Left lung (tissue), 10 donors: ENCODE results near the gene GOLIM4. TPM values are rescaled to one million over a fixed set of nuclear protein-coding genes. Genes with fewer than 3 reads are reported as not detected.
"Not testable (repeated sequence)": the region's sequence is repeated elsewhere in the genome, so short reads cannot be mapped to it uniquely, and the experiment has no call there.

ENCODE experiments used
- ATAC-seq: fragments of 200-7000 bp; cut with Tn5 transposase; one replicate; pipeline ENCODE4 v1.9.1; 2020; ENCODE audit warnings: moderate library complexity
- DNase-seq, 4 donors: peaks; one replicate each; pipeline ENCODE4 v3.0.0-alpha.2; 2013 to 2020
- H3K27ac ChIP-seq, 2 donors: fragments of 200-600 bp; sonication (generic) in 1 of 2; one replicate each; pipeline versions ENCODE4 v1.5.0 to v1.8.0; 2020 to 2021
- H3K27me3 ChIP-seq, 2 donors: fragments of 200-600 bp; sonication (generic) in 1 of 2; one replicate each; pipeline versions ENCODE4 v1.5.0 to v1.8.0; 2020 to 2021
- H3K36me3 ChIP-seq, 2 donors: fragments of 200-600 bp; sonication (generic) in 1 of 2; one replicate each; pipeline versions ENCODE4 v1.5.0 to v1.8.0; 2020 to 2021
- H3K4me1 ChIP-seq, 2 donors: fragments of 200-600 bp; one replicate each; pipeline ENCODE4 v1.8.0; 2021
- H3K4me3 ChIP-seq, 2 donors: fragments of 200-600 bp; sonication (generic) in 1 of 2; one replicate each; pipeline versions ENCODE4 v1.5.0 to v1.8.0; 2020 to 2021; ENCODE audit warnings: mild to moderate bottlenecking in 1 of 2
- H3K9me3 ChIP-seq, 2 donors: fragments of 200-600 bp; sonication (generic) in 1 of 2; one replicate each; pipeline versions ENCODE4 v1.5.0 to v1.8.0; 2020 to 2021
- CTCF ChIP-seq, 2 donors: fragments of 200-600 bp; sonication (generic) in 1 of 2; IDR thresholded peaks; one replicate each; pipeline versions ENCODE4 v1.5.0 to v1.8.0; 2021; ENCODE audit warnings: antibody characterized with exemption in 2 of 2
- intact Hi-C, 2 donors: fragments of 100-400 bp; cut with DNase I; formaldehyde crosslinking; loops; one replicate each; pipeline versions ENCODE4 v1.11.2 to v1.14.2; 2022
- polyA plus RNA-seq, 6 donors: library from polyadenylated mRNA; unstranded; fragments of 120-200 nt; gene quantifications; one replicate each; pipeline ENCODE4 v1.2.1, GENCODE V29; 2013; ENCODE audit not compliant: insufficient read length in 6 of 6
- total RNA-seq, 2 donors: library from RNA; stranded (reverse); fragmentation: NEBNext Ultra II Directional; extraction: Animal tissue kit (Norgen Biotek cat#: 25700); gene quantifications; one replicate each; pipeline ENCODE4 v1.2.1, GENCODE V29; 2021
- donor health status: DM: no; HTN: yes; CAD: no.
- donor health status: DM: no; HTN: no; CAD: no.

Gene GOLIM4
- total and polyA plus RNA-seq, 8 donors = 40.6 to 85.2 (median 73.2) TPM

DNA sequence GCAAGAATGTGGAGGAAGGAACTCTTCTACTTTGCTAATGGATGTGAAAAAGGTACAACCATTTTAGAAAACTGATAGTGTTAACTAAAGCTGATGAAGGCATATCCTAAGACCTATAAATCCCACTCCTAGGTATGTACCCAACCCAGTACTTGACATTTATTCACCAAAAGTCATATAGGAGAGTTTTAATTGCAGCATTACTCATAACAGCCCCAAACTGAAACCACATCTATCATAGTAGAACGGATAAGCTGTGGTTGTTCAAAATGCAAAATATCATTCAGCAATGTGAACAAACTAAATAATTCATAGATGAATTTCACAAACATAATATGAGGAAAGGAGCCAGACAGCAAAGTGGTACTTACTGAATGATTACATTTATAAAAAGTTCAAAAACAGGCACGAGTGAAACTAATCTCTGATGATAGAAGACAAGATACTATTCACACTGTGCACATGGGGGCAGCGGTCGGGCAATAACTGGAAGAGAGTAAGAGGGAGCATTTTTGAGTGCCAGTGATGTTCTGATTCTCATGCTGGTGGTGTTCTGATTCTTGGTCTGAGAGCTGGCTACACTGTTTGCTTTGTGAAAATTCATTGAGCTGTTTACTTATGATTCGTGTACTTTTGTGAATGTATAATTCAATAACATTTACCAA is 34.3 kb downstream of the GOLIM4 start:
- intact Hi-C loops = no loop called here
- Histone ChIP-seq H3K4me1 (no peaks in the 10 kb centered on the region), H3K27me3 (no peaks in the 10 kb centered on the region), H3K9me3 (no peaks in the 10 kb centered on the region), H3K36me3 (no peaks in the 10 kb centered on the region), H3K27ac (no peak overlapping the region), H3K4me3 (no peak overlapping the region)
- DNase-seq (no peak), ATAC-seq (peak; percentile 26)
- TF ChIP-seq CTCF (IDR thresholded peaks at IDR 0.05) = no peak

GRCh38 chr3:168060317-168060716 is 35.4 kb downstream of the GOLIM4 start:
- Histone ChIP-seq H3K4me3 (no peak overlapping the region), H3K27ac (no peak overlapping the region), H3K27me3 (no peaks in the 10 kb centered on the region), H3K4me1 (no peaks in the 10 kb centered on the region), H3K9me3 (no peaks in the 10 kb centered on the region), H3K36me3 (no peaks in the 10 kb centered on the region)
- TF ChIP-seq CTCF (IDR thresholded peaks at IDR 0.05) = no peak
- intact Hi-C loops = no loop called here
- ATAC-seq = no peak
- DNase-seq = no peak

DNA sequence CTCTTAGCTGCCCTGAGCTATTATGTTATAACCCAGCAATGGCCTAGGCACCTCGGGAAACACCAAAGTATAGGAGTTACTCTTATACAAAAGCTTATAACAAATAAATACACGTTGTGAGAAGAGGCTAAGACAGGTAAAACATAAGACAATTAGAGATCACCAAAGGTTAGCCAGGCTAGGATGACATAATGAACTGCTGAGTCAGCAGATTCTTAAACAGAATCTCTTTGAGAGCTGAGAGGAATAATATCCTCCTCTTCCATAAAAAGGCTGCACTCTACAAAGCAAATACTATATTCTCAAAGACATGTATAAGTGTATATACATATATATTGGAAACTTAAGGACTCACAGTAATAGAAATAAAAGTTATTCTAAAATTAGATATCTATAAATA is 37.2 kb downstream of the GOLIM4 start:
- ATAC-seq = no peak
- H3K4me1 ChIP-seq = no peaks in the 10 kb centered on the region
- no peaks in the 10 kb centered on the region for H3K36me3 ChIP-seq
- H3K27ac ChIP-seq = no peak overlapping the region
- intact Hi-C loops = loop anchor here in 1 of 2 donors (10.0 kb wide), 1 partner anchor 96 kb away; no protein-coding TSS in a partner anchor
- H3K4me3 ChIP-seq = no peak overlapping the region
- no peaks in the 10 kb centered on the region for H3K27me3 ChIP-seq
- no peak for DNase-seq
- no peaks in the 10 kb centered on the region for H3K9me3 ChIP-seq
- no peak for TF ChIP-seq CTCF (IDR thresholded peaks at IDR 0.05)

GRCh38 chr3:168056398-168057230 is 39.1 kb downstream of the GOLIM4 start:
- not testable (repeated sequence) for H3K4me1 ChIP-seq, H3K27me3 ChIP-seq, DNase-seq, H3K36me3 ChIP-seq, H3K27ac ChIP-seq, H3K9me3 ChIP-seq, ATAC-seq, H3K4me3 ChIP-seq
- intact Hi-C loops = loop anchor here in 1 of 2 donors (10.0 kb wide), 1 partner anchor 98 kb away; no protein-coding TSS in a partner anchor

GRCh38 chr3:168054447-168054846 is 41.3 kb downstream of the GOLIM4 start:
- no peaks in the 10 kb centered on the region for H3K36me3 ChIP-seq
- ATAC-seq = no peak
- no peaks in the 10 kb centered on the region for H3K27me3 ChIP-seq
- no peaks in the 10 kb centered on the region for H3K9me3 ChIP-seq
- H3K27ac ChIP-seq = no peak overlapping the region
- H3K4me1 ChIP-seq = peaks cover 7% of the 10 kb centered on the region in 2 donors
- no peak for DNase-seq
- no peak for TF ChIP-seq CTCF (IDR thresholded peaks at IDR 0.05)
- intact Hi-C loops = loop anchor here in 1 of 2 donors (10.0 kb wide), 1 partner anchor 100 kb away; no protein-coding TSS in a partner anchor
- no peak overlapping the region for H3K4me3 ChIP-seq
